NCI-H748 treated with DMSO at 0.1 percent for 48 hours (cell line): ENCODE measurements around the gene EHHADH.

Source experiments
- DNase-seq: peaks from one replicate; lab custom pipeline; 2025; lab: John Stamatoyannopoulos, UW

The EHHADH gene

DNA sequence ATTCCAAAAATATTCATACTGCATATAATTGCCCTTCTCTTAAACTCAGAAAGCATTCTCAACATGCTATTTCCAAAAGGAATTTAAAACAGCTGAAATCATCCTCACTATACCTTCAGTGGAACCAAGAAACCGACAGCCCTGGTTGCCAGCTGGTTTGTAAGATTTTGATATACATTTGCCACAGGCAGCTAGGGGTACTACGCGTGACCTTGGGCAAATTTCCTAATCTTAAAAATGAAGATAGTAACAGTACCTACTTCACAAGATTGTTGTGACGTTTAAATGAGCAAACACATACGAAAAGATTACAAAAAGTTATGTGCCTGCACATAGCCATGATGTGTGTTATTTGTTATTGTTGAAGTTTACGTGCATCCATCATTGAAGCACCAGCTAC, 108.3 kb downstream of the EHHADH start:
- no peak for DNase-seq

GRCh38 chr3:185144784-185145183, 109.1 kb downstream of the EHHADH start:
- DNase-seq: no peak
